H1 (cell line): Measurements from ENCODE around the gene SPN. TPM values are rescaled to one million over a fixed set of nuclear protein-coding genes. Genes with fewer than 3 reads are reported as not detected.
"Not testable (repeated sequence)": the region's sequence is repeated elsewhere in the genome, so short reads cannot be mapped to it uniquely, and the experiment has no call there.

Experiments
- CTCF ChIA-PET: fragments of 300-600 bp; sonication (Branson Sonifier 250); formaldehyde crosslinking; loops from one replicate; lab custom pipeline; 2021; ENCODE audit not compliant: partially characterized antibody; lab: Charles Lee
- POLR2A ChIA-PET: fragments of 300-600 bp; sonication (Branson Sonifier 250); formaldehyde crosslinking; loops from one replicate; lab custom pipeline; 2021; ENCODE audit warnings: inconsistent platforms; ENCODE audit not compliant: partially characterized antibody; lab: Charles Lee
- DNase-seq, 2 experiments: peaks; one replicate each; pipeline versions ENCODE4 v3.0.0 to v3.0.0-alpha.2; 2010 to 2022; ENCODE audit warnings: low spot score in 2 of 2, low read depth in 1 of 2, mixed read lengths in 1 of 2
- FAIRE-seq: peaks from 2 replicates; lab custom pipeline; 2011; peaks lifted over from hg19 to GRCh38; lab: Jason Lieb, UNC
- H2AFZ ChIP-seq: 2 replicates; pipeline ENCODE4 v1.8.1; 2012; ENCODE audit warnings: low read length, inconsistent platforms
- H2AK5ac ChIP-seq: 2 replicates; pipeline ENCODE4 v1.6.1; 2013; ENCODE audit warnings: low read depth, low read length
- H2BK120ac ChIP-seq: replicated peaks from 2 replicates; pipeline ENCODE3; 2013; ENCODE audit warnings: low read depth, low read length, inconsistent platforms
- H2BK12ac ChIP-seq: 2 replicates; pipeline ENCODE4 v1.6.1; 2013; ENCODE audit warnings: low read depth, low read length
- H2BK15ac ChIP-seq: 2 replicates; pipeline ENCODE4 v1.6.1; 2013; ENCODE audit warnings: low read length
- H2BK20ac ChIP-seq: 2 replicates; pipeline ENCODE4 v1.6.1; 2013; ENCODE audit warnings: low read length
- H2BK5ac ChIP-seq: 2 replicates; pipeline ENCODE4 v1.6.1; 2013; ENCODE audit warnings: low read depth, low read length
- H3K14ac ChIP-seq: 2 replicates; pipeline ENCODE4 v1.6.1; 2013; ENCODE audit warnings: inconsistent platforms; ENCODE audit not compliant: insufficient read length
- H3K18ac ChIP-seq: 2 replicates; pipeline ENCODE4 v1.6.1; 2013; ENCODE audit warnings: low read length; ENCODE audit errors: extremely low read depth
- H3K23ac ChIP-seq: 2 replicates; pipeline ENCODE4 v1.6.1; 2013; ENCODE audit warnings: inconsistent platforms; ENCODE audit not compliant: insufficient read length
- H3K23me2 ChIP-seq: 2 replicates; pipeline ENCODE4 v1.6.1; 2013; ENCODE audit warnings: low read depth, low read length
- H3K27ac ChIP-seq: 2 replicates; pipeline ENCODE4 v1.6.1; 2011; ENCODE audit warnings: low read depth, low read length, inconsistent platforms
- H3K27me3 ChIP-seq, 4 experiments: replicated peaks in 1 of 4; 1 replicate in 1 of 4; 2 replicates in 3 of 4; pipeline versions ENCODE4 v1.6.1 to v1.8.1; 2011 to 2013; ENCODE audit warnings: low read length in 3 of 4, mild to moderate bottlenecking in 3 of 4, inconsistent platforms in 2 of 4, mixed read lengths in 2 of 4, moderate library complexity in 1 of 4; ENCODE audit not compliant: control insufficient read depth in 3 of 4, insufficient read depth in 3 of 4; ENCODE audit errors: extremely low read depth in 1 of 4
- H3K36me3 ChIP-seq, 4 experiments: 2 replicates each; pipeline versions ENCODE4 v1.6.1 to v1.8.1; 2011 to 2013; ENCODE audit warnings: mild to moderate bottlenecking in 4 of 4, low read length in 3 of 4, moderate library complexity in 2 of 4, control low read depth in 1 of 4, inconsistent platforms in 1 of 4; ENCODE audit not compliant: insufficient read depth in 4 of 4, control insufficient read depth in 2 of 4
- H3K4ac ChIP-seq: replicated peaks from 2 replicates; pipeline ENCODE3; 2013; ENCODE audit warnings: low read length, low read depth, mixed read lengths, inconsistent platforms; ENCODE audit not compliant: insufficient read length
- H3K4me1 ChIP-seq, 4 experiments: replicated peaks in 1 of 4; 1 replicate in 1 of 4; 2 replicates in 3 of 4; pipeline versions ENCODE4 v1.6.1 to v1.8.1; 2011 to 2013; ENCODE audit warnings: low read length in 3 of 4, inconsistent platforms in 2 of 4, mixed read lengths in 1 of 4; ENCODE audit not compliant: insufficient read depth in 4 of 4, control insufficient read depth in 3 of 4
- H3K4me2 ChIP-seq, 2 experiments: 2 replicates each; pipeline versions ENCODE4 v1.6.1 to v1.8.1; 2011 to 2013; ENCODE audit warnings: low read depth in 2 of 2, low read length in 2 of 2, control low read depth in 1 of 2, inconsistent platforms in 1 of 2, mild to moderate bottlenecking in 1 of 2; ENCODE audit not compliant: insufficient read depth in 1 of 2
- H3K4me3 ChIP-seq, 4 experiments: fragments of 200-600, 300-600 bp in 1 of 4; sonication (generic), shearing (Covaris generic), sonication (Bioruptor Twin) in 1 of 4; 2 replicates each; pipeline versions ENCODE4 v1.5.1 to v1.8.1; 2011 to 2016; ENCODE audit warnings: low read length in 4 of 4, low read depth in 3 of 4, control low read depth in 2 of 4, inconsistent platforms in 2 of 4, mild to moderate bottlenecking in 2 of 4, mixed read lengths in 1 of 4, moderate library complexity in 1 of 4; ENCODE audit not compliant: insufficient read depth in 2 of 4; ENCODE audit errors: extremely low read depth in 1 of 4
- H3K56ac ChIP-seq: replicated peaks from 2 replicates; pipeline ENCODE3; 2013; ENCODE audit warnings: low read depth, mild to moderate bottlenecking, mixed read lengths, low read length, inconsistent platforms; ENCODE audit not compliant: insufficient read length
- H3K79me1 ChIP-seq: 2 replicates; pipeline ENCODE4 v1.6.1; 2013; ENCODE audit warnings: low read depth, low read length, control low read depth
- H3K79me2 ChIP-seq, 2 experiments: 2 replicates each; pipeline versions ENCODE4 v1.6.1 to v1.8.1; 2012 to 2013; ENCODE audit warnings: low read length in 2 of 2, mild to moderate bottlenecking in 2 of 2, inconsistent platforms in 1 of 2; ENCODE audit not compliant: insufficient read depth in 2 of 2, control insufficient read depth in 1 of 2
- H3K9ac ChIP-seq, 4 experiments: replicated peaks in 1 of 4; 1 replicate in 1 of 4; 2 replicates in 3 of 4; pipeline versions ENCODE4 v1.6.1 to v1.8.1; 2011 to 2013; ENCODE audit warnings: low read depth in 3 of 4, low read length in 3 of 4, control low read depth in 2 of 4, mild to moderate bottlenecking in 2 of 4, moderate library complexity in 2 of 4, inconsistent platforms in 1 of 4; ENCODE audit errors: extremely low read depth in 1 of 4
- H3K9me3 ChIP-seq, 2 experiments: 2 replicates each; pipeline versions ENCODE4 v1.6.1 to v1.8.1; 2012 to 2013; ENCODE audit warnings: mild to moderate bottlenecking in 2 of 2, moderate library complexity in 2 of 2, control low read depth in 1 of 2, inconsistent platforms in 1 of 2, low read depth in 1 of 2, low read length in 1 of 2, mixed read lengths in 1 of 2; ENCODE audit not compliant: insufficient read depth in 2 of 2
- H4K20me1 ChIP-seq, 2 experiments: replicated peaks in 1 of 2; 2 replicates each; pipeline versions ENCODE3 to v1.8.1; 2011 to 2013; ENCODE audit warnings: inconsistent platforms in 2 of 2, low read length in 2 of 2, mild to moderate bottlenecking in 1 of 2; ENCODE audit not compliant: insufficient read depth in 2 of 2, control insufficient read depth in 1 of 2
- H4K5ac ChIP-seq: 2 replicates; pipeline ENCODE4 v1.6.1; 2013; ENCODE audit warnings: low read length, low read depth, mixed read lengths, inconsistent platforms; ENCODE audit not compliant: insufficient read length
- H4K8ac ChIP-seq: 2 replicates; pipeline ENCODE4 v1.8.0; 2013; ENCODE audit warnings: mild to moderate bottlenecking, moderate library complexity, low read length, inconsistent platforms; ENCODE audit not compliant: insufficient read depth; ENCODE audit errors: extremely low read depth
- H4K91ac ChIP-seq: replicated peaks from 2 replicates; pipeline ENCODE3; 2013; ENCODE audit warnings: low read length, mixed read lengths, inconsistent platforms; ENCODE audit not compliant: insufficient read length
- WGBS, 2 experiments: shearing (Covaris generic) in 1 of 2; methylation state at CpG; one replicate each; pipeline versions ENCODE4 v1.1.6 to v1.1.7; 2013 to 2015; ENCODE audit warnings: low lambda C conversion rate in 2 of 2, mixed read lengths in 2 of 2, inconsistent platforms in 1 of 2, low coverage in 1 of 2, missing lambda C conversion rate in 1 of 2; ENCODE audit not compliant: insufficient replicate concordance in 2 of 2, insufficient coverage in 1 of 2, insufficient read length in 1 of 2; ENCODE audit errors: extremely low coverage in 1 of 2, missing lambda C conversion rate in 1 of 2; 5-methylcytosine and 5-hydroxymethylcytosine counted together
- polyA plus RNA-seq, 7 experiments: library from polyadenylated mRNA; depleted of rRNA in 3 of 7; stranded (reverse) in 5 of 7; unstranded in 2 of 7; fragments of >200 nt in 5 of 7; fragments of 200-250 nt in 2 of 7; gene quantifications; 1 replicate in 5 of 7; 2 replicates in 1 of 7; 4 replicates in 1 of 7; pipeline versions ENCODE4 v1.2.1 to v1.2.3, GENCODE V29; 2011 to 2013; ENCODE audit warnings: missing spikeins in 2 of 7, mixed read lengths in 2 of 7
- total RNA-seq: library from RNA; stranded (reverse); fragmentation: NEBNext Ultra II Directional; extraction: Animal tissue kit (Norgen Biotek cat#: 25700); gene quantifications from 2 replicates; pipeline ENCODE4 v1.2.1, GENCODE V29; 2021

SPN gene
- total and polyA plus RNA-seq, 2 of the 8 experiments (the other 6 are each of a cell fraction or from before 2014, with no cell fraction given) = 1.5 to 1.8 TPM

DNA sequence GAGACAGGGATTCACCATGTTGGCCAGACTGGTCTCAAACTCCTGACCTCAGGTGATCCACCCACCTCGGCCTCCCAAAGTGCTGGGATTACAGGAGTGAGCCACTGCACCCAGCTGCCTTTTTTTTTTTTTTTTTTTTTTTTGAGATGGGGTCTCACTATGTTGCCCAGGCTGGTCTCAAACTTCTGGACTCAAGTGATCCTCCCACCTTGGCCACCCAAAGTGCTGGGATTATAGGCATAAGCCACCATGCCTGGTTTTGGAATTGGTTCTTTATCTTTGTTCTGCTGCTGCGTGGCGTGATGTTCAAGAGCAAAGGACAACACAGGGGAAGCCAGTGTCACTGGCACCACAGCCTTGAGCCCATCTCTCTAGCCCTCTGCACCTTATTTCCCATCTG is 32.6 kb downstream of the SPN start:
- H3K23ac ChIP-seq, H3K14ac ChIP-seq, H2BK120ac ChIP-seq, FAIRE-seq, H4K8ac ChIP-seq, H2BK5ac ChIP-seq, H3K9me3 ChIP-seq, H3K27ac ChIP-seq, H3K9ac ChIP-seq, H2BK15ac ChIP-seq, H2AFZ ChIP-seq, H3K4me2 ChIP-seq, H4K20me1 ChIP-seq, H3K4me3 ChIP-seq, H2BK20ac ChIP-seq, H3K56ac ChIP-seq, H4K91ac ChIP-seq, H2AK5ac ChIP-seq, H2BK12ac ChIP-seq, H3K4ac ChIP-seq, H3K18ac ChIP-seq, H3K23me2 ChIP-seq, H3K79me1 ChIP-seq, H4K5ac ChIP-seq, H3K27me3 ChIP-seq, DNase-seq: not testable (repeated sequence)
- peaks cover 0 to 20% of the 10 kb centered on the region in 2 experiments; a peak in 2 of 4 replicates for H3K79me2 ChIP-seq
- H3K4me1 ChIP-seq = peaks cover 0 to 13% (median 6%) of the 10 kb centered on the region in 4 experiments; a peak in 5 of 7 replicates
- CTCF ChIA-PET = interaction anchor here (0.8 to 11.5 kb wide), 2 partner anchors 24 to 54 kb away, joined by 3 to 138 read pairs; no protein-coding TSS in a partner anchor
- peaks cover 3 to 20% (median 12%) of the 10 kb centered on the region in 4 experiments; a peak in 7 of 8 replicates for H3K36me3 ChIP-seq
- 100% methylated on average over 3 of the region's 3 CpGs; no CpG with 5 or more reads in 1 of the 2 experiments for WGBS, 2 experiments
- POLR2A ChIA-PET = interaction anchor here (1.2 to 20.4 kb wide), 8 partner anchors 10 to 94 kb away, joined by 3 to 490 read pairs (median 8); partner anchors contain the start of gene QPRT
